A549 (cell line): ENCODE data around the gene GNAO1. TPM values are rescaled to one million over a fixed set of nuclear protein-coding genes. Genes with fewer than 3 reads are reported as not detected.

Experiments used
- ATAC-seq, 2 experiments: fragments of 200-7000 bp in 1 of 2; fragments of >200 bp in 1 of 2; cut with Nextera tagmentation in 1 of 2; cut with Tn5 transposase in 1 of 2; 3 replicates each; pipeline versions ENCODE4 v1.8.0 to v1.9.1; 2018 to 2020; ENCODE audit warnings: mild to moderate bottlenecking in 1 of 2, moderate library complexity in 1 of 2
- CTCF ChIA-PET: fragments of 300-600 bp; sonication (Branson Sonifier 250); formaldehyde crosslinking; extraction: SDS; loops from one replicate; lab custom pipeline; 2021; ENCODE audit warnings: antibody characterized with exemption, inconsistent platforms; lab: Yijun Ruan, JAX
- POLR2A ChIA-PET: fragments of 350-600 bp; formaldehyde crosslinking; extraction: SDS; loops from one replicate; lab custom pipeline; 2021; ENCODE audit warnings: antibody characterized with exemption, inconsistent platforms; lab: Yijun Ruan, JAX
- DNase-seq, 2 experiments: peaks; one replicate each; pipeline versions ENCODE4 v3.0.0 to v3.0.0-alpha.2; 2011 to 2016; ENCODE audit warnings: low read depth in 1 of 2, low spot score in 1 of 2
- FAIRE-seq: peaks from 2 replicates; lab custom pipeline; 2011; peaks lifted over from hg19 to GRCh38; lab: Jason Lieb, UNC
- H3K27ac ChIP-seq, 2 experiments: fragments of >200 bp; sonication (Bioruptor Twin); formaldehyde crosslinking; 3 replicates each; pipeline ENCODE4 v1.5.1; 2016 to 2017
- H3K4me1 ChIP-seq: fragments of >200 bp; sonication (Bioruptor Twin); formaldehyde crosslinking; 3 replicates; pipeline ENCODE4 v1.6.1; 2016
- H3K4me2 ChIP-seq: fragments of >200 bp; sonication (Bioruptor Twin); formaldehyde crosslinking; 3 replicates; pipeline ENCODE4 v1.6.1; 2016
- H3K4me3 ChIP-seq: fragments of >200 bp; sonication (Bioruptor Twin); formaldehyde crosslinking; 3 replicates; pipeline ENCODE4 v1.5.1; 2016
- H3K9me3 ChIP-seq: fragments of >200 bp; sonication (Bioruptor Twin); formaldehyde crosslinking; 3 replicates; pipeline ENCODE4 v1.6.1; 2016
- CBX8 ChIP-seq: fragments of 200-600 bp; sonication (generic); IDR thresholded peaks from 2 replicates; pipeline ENCODE4 v1.6.1; 2016
- CHD2 ChIP-seq: fragments of 150-350 bp; IDR thresholded peaks from 2 replicates; pipeline ENCODE4 v1.6.1; 2014; ENCODE audit warnings: low read length; ENCODE audit not compliant: partially characterized antibody
- EHF ChIP-seq: fragments of 250-450 bp; sonication (Bioruptor Pico); IDR thresholded peaks from 2 replicates; pipeline ENCODE4 v1.5.0; 2020; ENCODE audit warnings: mild to moderate bottlenecking
- EP300 ChIP-seq, 2 experiments: fragments of >200 bp; sonication (Bioruptor Twin); formaldehyde crosslinking; IDR thresholded peaks; 2 replicates in 1 of 2; 3 replicates in 1 of 2; pipeline ENCODE4 v1.6.1; 2016 to 2017
- FOXS1 ChIP-seq: fragments of 250-450 bp; sonication (Bioruptor Pico); IDR thresholded peaks from 2 replicates; pipeline ENCODE4 v1.5.0; 2020; ENCODE audit warnings: mild to moderate bottlenecking, moderate library complexity
- HOXB13 ChIP-seq: fragments of 250-450 bp; sonication (Bioruptor Pico); IDR thresholded peaks from 2 replicates; pipeline ENCODE4 v1.5.0; 2020; ENCODE audit warnings: low read depth, mild to moderate bottlenecking, moderate library complexity
- HOXB5 ChIP-seq: fragments of 250-450 bp; sonication (Bioruptor Pico); IDR thresholded peaks from 2 replicates; pipeline ENCODE4 v1.5.0; 2020; ENCODE audit warnings: mild to moderate bottlenecking, moderate library complexity
- JUN ChIP-seq, 2 experiments: fragments of >200 bp; sonication (Bioruptor Twin); formaldehyde crosslinking; IDR thresholded peaks; 2 replicates in 1 of 2; 3 replicates in 1 of 2; pipeline ENCODE4 v1.6.1; 2016 to 2017
- MAX ChIP-seq: IDR thresholded peaks from 2 replicates; pipeline ENCODE4 v1.6.1; 2012
- PHF8 ChIP-seq: fragments of 200-600 bp; sonication (generic); IDR thresholded peaks from 2 replicates; pipeline ENCODE4 v1.6.1; 2016; ENCODE audit warnings: low read depth, mild to moderate bottlenecking, antibody characterized with exemption, moderate library complexity, borderline replicate concordance
- POLR2A ChIP-seq: IDR thresholded peaks from 2 replicates; pipeline ENCODE4 v1.6.1; 2012; ENCODE audit warnings: mild to moderate bottlenecking, low read length
- RFX5 ChIP-seq: fragments of 450-650 bp; IDR thresholded peaks from 2 replicates; pipeline ENCODE4 v1.7.1; 2014; ENCODE audit warnings: antibody characterized with exemption, mild to moderate bottlenecking, moderate library complexity
- RNF2 ChIP-seq: fragments of 200-600 bp; sonication (generic); IDR thresholded peaks from 2 replicates; pipeline ENCODE4 v1.6.1; 2016; ENCODE audit warnings: low read depth, mild to moderate bottlenecking, antibody characterized with exemption, moderate library complexity, borderline replicate concordance
- TP53 ChIP-seq: fragments of 250-450 bp; sonication (Bioruptor Pico); IDR thresholded peaks from 2 replicates; pipeline ENCODE4 v1.5.0; 2021; ENCODE audit warnings: mild to moderate bottlenecking, moderate library complexity
- ZC3H11A ChIP-seq: fragments of 450-650 bp; IDR thresholded peaks from 2 replicates; pipeline ENCODE4 v1.6.1; 2014; ENCODE audit warnings: antibody characterized with exemption, mild to moderate bottlenecking
- ZFP36 ChIP-seq: fragments of 450-650 bp; IDR thresholded peaks from 2 replicates; pipeline ENCODE4 v1.6.1; 2014; ENCODE audit warnings: borderline replicate concordance; ENCODE audit not compliant: partially characterized antibody
- ZSCAN20 ChIP-seq: fragments of 250-450 bp; sonication (Bioruptor Pico); IDR thresholded peaks from 2 replicates; pipeline ENCODE4 v1.8.0; 2022; ENCODE audit warnings: mild to moderate bottlenecking, moderate library complexity
- WGBS: methylation state at CpG from one replicate; pipeline ENCODE4 v1.1.6; 2017; ENCODE audit errors: missing lambda C conversion rate; 5-methylcytosine and 5-hydroxymethylcytosine counted together
- polyA plus RNA-seq, 4 experiments: library from polyadenylated mRNA; depleted of rRNA in 3 of 4; stranded (reverse); fragments of >200 nt; fragmentation: RNase III in 1 of 4; extraction: RNeasy Plus Mini Kit Qiagen cat#74134 plus additional on column Dnase treatment in 1 of 4; gene quantifications; 2 replicates in 3 of 4; 3 replicates in 1 of 4; pipeline ENCODE4 v1.2.3, GENCODE V29; 2011 to 2017
- TF ChIP-seq, protein P1 (sequence below): fragments of 250-450 bp; sonication (Bioruptor Pico); IDR thresholded peaks from 2 replicates; pipeline ENCODE4 v1.5.0; 2021; ENCODE audit warnings: mild to moderate bottlenecking, moderate library complexity, borderline replicate concordance
- TF ChIP-seq, protein P2 (sequence below): IDR thresholded peaks from 2 replicates; pipeline ENCODE4 v1.6.1; 2012

GNAO1 gene
- polyA plus RNA-seq, 2 of the 4 experiments (the other 2 are of a cell fraction) = 0.22 to 0.23 TPM

DNA sequence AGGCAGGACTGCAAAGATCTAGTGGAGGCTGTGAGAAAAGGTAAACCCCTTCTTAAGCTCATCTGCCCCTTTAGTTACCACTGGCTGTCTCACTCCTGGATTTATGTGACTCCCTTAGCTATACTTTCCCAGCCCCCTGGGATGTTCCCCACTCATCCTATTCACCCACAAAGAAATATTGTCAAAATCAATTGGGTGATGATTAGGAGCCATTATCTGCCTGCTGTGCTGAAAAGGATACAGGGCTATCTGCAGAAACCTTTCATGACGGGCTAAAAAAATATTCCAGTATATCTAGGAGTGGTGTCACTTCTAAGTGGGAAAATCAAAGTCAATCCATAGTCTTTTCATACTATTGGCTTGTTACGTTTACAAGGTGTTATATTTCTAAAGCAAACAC, 8.0 kb upstream of the GNAO1 start (continued):
- no peak for TF ChIP-seq ZC3H11A
- TF ChIP-seq, all 56 proteins: peak for 0

GRCh38 chr16:56190048-56190676, 1.1 kb upstream of the GNAO1 start:
- H3K4me2 ChIP-seq = peak overlapping the region; percentile 90
- no peak for DNase-seq
- no peak overlapping the region for H3K27ac ChIP-seq
- TF ChIP-seq ZFP36 (no peak), CBX8 (peak; percentile 81; the same call in 1 of the 2 replicates), RFX5 (no peak), HOXB13 (CRISPR knock-in tag) (no peak)
- TF ChIP-seq, all 56 proteins: peak for 1
- 19% methylated on average over 18 of the region's 18 CpGs for WGBS
- ChIA-PET POLR2A (no interaction called here), CTCF (interaction anchor here (1.1 to 1.6 kb wide), 2 partner anchors 43 to 247 kb away, joined by 3 to 5 read pairs; no protein-coding TSS in a partner anchor)
- FAIRE-seq = no peak
- 0 out of 3 replicates have a peak, but pooled peaks cover 2% of the 10 kb centered on the region for H3K9me3 ChIP-seq
- H3K4me1 ChIP-seq = peaks cover 5% of the 10 kb centered on the region; the same call in 1 of the 3 replicates
- ATAC-seq = no peak
- H3K4me3 ChIP-seq = peak overlapping the region; percentile 61

GRCh38 chr16:56190677-56191155, 573 bp upstream of the GNAO1 start:
- Histone ChIP-seq H3K4me1 (peaks cover 5% of the 10 kb centered on the region; the same call in 1 of the 3 replicates), H3K27ac (peak overlapping the region; percentile 41 to 85; a peak in 5 of 6 replicates), H3K4me3 (peak overlapping the region; percentile 61), H3K9me3 (0 out of 3 replicates have a peak, but pooled peaks cover 2% of the 10 kb centered on the region), H3K4me2 (peak overlapping the region; percentile 90)
- DNase-seq (peak; percentile 14 to 16), ATAC-seq (peak; percentile 47 to 63), FAIRE-seq (no peak)
- TF ChIP-seq PHF8 (no peak), EHF (no peak), MAX (no peak), HOXB5 (no peak), TP53 (CRISPR knock-in tag) (no peak), RNF2 (peak; percentile 76; the same call in 1 of the 2 replicates), CBX8 (peak; percentile 66; the same call in 1 of the 2 replicates), EP300 (IDR thresholded peaks at IDR 0.05) (no peak), ZSCAN20 (CRISPR knock-in tag) (no peak)
- TF ChIP-seq, protein P1, sequence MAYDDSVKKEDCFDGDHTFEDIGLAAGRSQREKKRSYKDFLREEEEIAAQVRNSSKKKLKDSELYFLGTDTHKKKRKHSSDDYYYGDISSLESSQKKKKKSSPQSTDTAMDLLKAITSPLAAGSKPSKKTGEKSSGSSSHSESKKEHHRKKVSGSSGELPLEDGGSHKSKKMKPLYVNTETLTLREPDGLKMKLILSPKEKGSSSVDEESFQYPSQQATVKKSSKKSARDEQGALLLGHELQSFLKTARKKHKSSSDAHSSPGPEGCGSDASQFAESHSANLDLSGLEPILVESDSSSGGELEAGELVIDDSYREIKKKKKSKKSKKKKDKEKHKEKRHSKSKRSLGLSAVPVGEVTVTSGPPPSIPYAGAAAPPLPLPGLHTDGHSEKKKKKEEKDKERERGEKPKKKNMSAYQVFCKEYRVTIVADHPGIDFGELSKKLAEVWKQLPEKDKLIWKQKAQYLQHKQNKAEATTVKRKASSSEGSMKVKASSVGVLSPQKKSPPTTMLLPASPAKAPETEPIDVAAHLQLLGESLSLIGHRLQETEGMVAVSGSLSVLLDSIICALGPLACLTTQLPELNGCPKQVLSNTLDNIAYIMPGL = no peak
- 8% methylated on average over 19 of the region's 50 CpGs for WGBS
- ChIA-PET CTCF (interaction anchor here (1.1 to 1.8 kb wide), 3 partner anchors 12 to 247 kb away, joined by 3 to 5 read pairs (median 5); no protein-coding TSS in a partner anchor), POLR2A (no interaction called here)

- Histone ChIP-seq H3K27ac (peak overlapping the region in 1 of 2 experiments; percentile 85; a peak in 3 of 6 replicates), H3K4me2 (peak overlapping the region; percentile 90), H3K9me3 (0 out of 3 replicates have a peak, but pooled peaks cover 2% of the 10 kb centered on the region), H3K4me3 (peak overlapping the region; percentile 61), H3K4me1 (peaks cover 5% of the 10 kb centered on the region; the same call in 1 of the 3 replicates)
- 4% methylated on average over 25 of the region's 46 CpGs for WGBS
- ATAC-seq (peak in 1 of 2 experiments; percentile 18; a peak in 2 of 6 replicates), FAIRE-seq (no peak), DNase-seq (no peak)
- TF ChIP-seq, protein P2, sequence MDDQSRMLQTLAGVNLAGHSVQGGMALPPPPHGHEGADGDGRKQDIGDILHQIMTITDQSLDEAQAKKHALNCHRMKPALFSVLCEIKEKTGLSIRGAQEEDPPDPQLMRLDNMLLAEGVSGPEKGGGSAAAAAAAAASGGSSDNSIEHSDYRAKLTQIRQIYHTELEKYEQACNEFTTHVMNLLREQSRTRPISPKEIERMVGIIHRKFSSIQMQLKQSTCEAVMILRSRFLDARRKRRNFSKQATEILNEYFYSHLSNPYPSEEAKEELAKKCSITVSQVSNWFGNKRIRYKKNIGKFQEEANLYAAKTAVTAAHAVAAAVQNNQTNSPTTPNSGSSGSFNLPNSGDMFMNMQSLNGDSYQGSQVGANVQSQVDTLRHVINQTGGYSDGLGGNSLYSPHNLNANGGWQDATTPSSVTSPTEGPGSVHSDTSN = no peak
- TF ChIP-seq PHF8 (no peak), FOXS1 (no peak), POLR2A (no peak), CHD2 (no peak), MAX (no peak), JUN (IDR thresholded peaks at IDR 0.05) (no peak)
- ChIA-PET CTCF (interaction anchor here (0.6 to 1.8 kb wide), 3 partner anchors 11 to 76 kb away, joined by 3 to 5 read pairs (median 5); no protein-coding TSS in a partner anchor), POLR2A (no interaction called here)
These were observed 746 bp downstream of the GNAO1 start for GRCh38 chr16:56191835-56192634.
